Measurements from ENCODE around the gene PTGFRN. TPM values are rescaled to one million over a fixed set of nuclear protein-coding genes. Genes with fewer than 3 reads are reported as not detected.

PTGFRN gene
- polyA plus RNA-seq, 1 donor (not counting 4 experiments of a cell fraction or from before 2014, with no cell fraction given) = 177 TPM

GRCh38 chr1:116988908-116989307, 79.2 kb downstream of the PTGFRN start:
- Histone ChIP-seq H3K27ac (ENCODE audit: control insufficient read depth, insufficient read depth, low read length) (no peak overlapping the region), H3K79me2 (ENCODE audit: control insufficient read depth, insufficient read depth, low read length) (no peaks in the 10 kb centered on the region), H3K9me3 (ENCODE audit: control insufficient read depth, low read depth, low read length) (no peaks in the 10 kb centered on the region), H3K27me3 (ENCODE audit: control insufficient read depth, extremely low read depth, insufficient read depth, low read length) (no peaks in the 10 kb centered on the region), H3K4me2 (ENCODE audit: control insufficient read depth, extremely low read depth, insufficient read depth, low read depth, low read length) (no peak overlapping the region), H3K4me1 (ENCODE audit: control insufficient read depth, extremely low read depth, insufficient read depth, low read length) (peaks cover 5% of the 10 kb centered on the region), H3K4me3 (ENCODE audit: control insufficient read depth in 2 of 3, extremely low read depth in 1 of 3, insufficient read depth in 2 of 3, low read depth in 1 of 3, low read length in 3 of 3) (no peak overlapping the region), H3K9ac (ENCODE audit: control insufficient read depth, extremely low read depth, insufficient read depth, low read length) (no peak overlapping the region), H3K9me1 (ENCODE audit: control insufficient read depth, extremely low read depth, insufficient read depth, low read length) (no peaks in the 10 kb centered on the region), H4K20me1 (ENCODE audit: control insufficient read depth, extremely low read depth, insufficient read depth, low read length) (no peaks in the 10 kb centered on the region), H3K36me3 (ENCODE audit: control insufficient read depth in 2 of 2, extremely low read depth in 1 of 2, insufficient read depth in 2 of 2, low read length in 2 of 2) (peaks cover 33 to 43% of the 10 kb centered on the region in 2 experiments), H2AFZ (ENCODE audit: control insufficient read depth, low read length) (no peak overlapping the region)
- dilution Hi-C loops (cut with MboI; ENCODE audit: extremely low pct_ligation_motif_present, low sequenced_read_pairs) = no loop called here
- no peak for DNase-seq (ENCODE audit: low read depth, low spot score)
- TF ChIP-seq CTCF (optimal IDR thresholded peaks at IDR 0.05 in 1 of 3, IDR thresholded peaks at IDR 0.05 in 1 of 3, conservative IDR thresholded peaks at IDR 0.05 in 1 of 3; ENCODE audit: extremely low read depth in 1 of 3, insufficient read depth in 2 of 3, low read length in 3 of 3) (no peak), EZH2 (IDR thresholded peaks at IDR 0.05; ENCODE audit: low read length) (no peak)
- no peak for FAIRE-seq

GRCh38 chr1:116989835-116990234, 80.1 kb downstream of the PTGFRN start:
- no peaks in the 10 kb centered on the region for H4K20me1 ChIP-seq (ENCODE audit: control insufficient read depth, extremely low read depth, insufficient read depth, low read length)
- H2AFZ ChIP-seq (ENCODE audit: control insufficient read depth, low read length) = no peak overlapping the region
- no peaks in the 10 kb centered on the region for H3K9me3 ChIP-seq (ENCODE audit: control insufficient read depth, low read depth, low read length)
- DNase-seq (ENCODE audit: low read depth, low spot score) (no peak), FAIRE-seq (no peak)
- no peak overlapping the region for H3K27ac ChIP-seq (ENCODE audit: control insufficient read depth, insufficient read depth, low read length)
- H3K4me1 ChIP-seq (ENCODE audit: control insufficient read depth, extremely low read depth, insufficient read depth, low read length) = peaks cover 5% of the 10 kb centered on the region
- no peaks in the 10 kb centered on the region for H3K9me1 ChIP-seq (ENCODE audit: control insufficient read depth, extremely low read depth, insufficient read depth, low read length)
- H3K36me3 ChIP-seq (ENCODE audit: control insufficient read depth in 2 of 2, extremely low read depth in 1 of 2, insufficient read depth in 2 of 2, low read length in 2 of 2) = peaks cover 33 to 38% of the 10 kb centered on the region in 2 experiments
- dilution Hi-C loops (cut with MboI; ENCODE audit: extremely low pct_ligation_motif_present, low sequenced_read_pairs) = no loop called here
- no peaks in the 10 kb centered on the region for H3K27me3 ChIP-seq (ENCODE audit: control insufficient read depth, extremely low read depth, insufficient read depth, low read length)
- H3K4me2 ChIP-seq (ENCODE audit: control insufficient read depth, extremely low read depth, insufficient read depth, low read depth, low read length) = no peak overlapping the region
- TF ChIP-seq CTCF (optimal IDR thresholded peaks at IDR 0.05 in 1 of 3, IDR thresholded peaks at IDR 0.05 in 1 of 3, conservative IDR thresholded peaks at IDR 0.05 in 1 of 3; ENCODE audit: extremely low read depth in 1 of 3, insufficient read depth in 2 of 3, low read length in 3 of 3) = no peak
- no peak for TF ChIP-seq EZH2 (IDR thresholded peaks at IDR 0.05; ENCODE audit: low read length)
- no peak overlapping the region for H3K9ac ChIP-seq (ENCODE audit: control insufficient read depth, extremely low read depth, insufficient read depth, low read length)
- no peak overlapping the region for H3K4me3 ChIP-seq (ENCODE audit: control insufficient read depth in 2 of 3, extremely low read depth in 1 of 3, insufficient read depth in 2 of 3, low read depth in 1 of 3, low read length in 3 of 3)
- H3K79me2 ChIP-seq (ENCODE audit: control insufficient read depth, insufficient read depth, low read length) = no peaks in the 10 kb centered on the region

All from keratinocyte (primary cell).